Mesothelial cell of epicardium (in vitro differentiated cells): Measurements from ENCODE around the gene EPOP. TPM values are rescaled to one million over a fixed set of nuclear protein-coding genes. Genes with fewer than 3 reads are reported as not detected.
"Not testable (repeated sequence)": the region's sequence is repeated elsewhere in the genome, so short reads cannot be mapped to it uniquely, and the experiment has no call there.

ENCODE experiments used
- DNase-seq, 2 experiments: peaks; one replicate each; pipeline ENCODE4 v3.0.0; 2021; ENCODE audit warnings: low spot score in 2 of 2; ENCODE audit not compliant: unreplicated experiment in 2 of 2
- H3K27ac Mint-ChIP-seq: 2 replicates; pipeline ENCODE4 v1.8.0; 2021; ENCODE audit warnings: mixed read lengths
- H3K27me3 Mint-ChIP-seq: 2 replicates; pipeline ENCODE4 v1.8.0; 2021; ENCODE audit warnings: low read depth, mixed read lengths
- H3K36me3 Mint-ChIP-seq: 2 replicates; pipeline ENCODE4 v1.8.0; 2021; ENCODE audit warnings: mixed read lengths
- H3K4me1 Mint-ChIP-seq: 2 replicates; pipeline ENCODE4 v1.8.0; 2021; ENCODE audit warnings: mixed read lengths
- H3K4me3 Mint-ChIP-seq: 2 replicates; pipeline ENCODE4 v1.8.0; 2021; ENCODE audit warnings: mild to moderate bottlenecking, moderate library complexity, mixed read lengths
- H3K9me3 Mint-ChIP-seq: 2 replicates; pipeline ENCODE4 v1.8.0; 2021; ENCODE audit warnings: mixed read lengths
- total RNA-seq: library from RNA; stranded (reverse); gene quantifications from 3 replicates; pipeline ENCODE4 v1.2.1, GENCODE V29; 2021
- TF ChIP-seq, protein P1 (sequence below): fragments of 200-600 bp; sonication (generic); IDR thresholded peaks from one replicate; pipeline ENCODE4 v1.5.0; 2021; ENCODE audit warnings: antibody characterized with exemption; ENCODE audit not compliant: unreplicated experiment

EPOP gene
- total RNA-seq, 1 donor from 2014 or later, result 3.7 TPM

DNA sequence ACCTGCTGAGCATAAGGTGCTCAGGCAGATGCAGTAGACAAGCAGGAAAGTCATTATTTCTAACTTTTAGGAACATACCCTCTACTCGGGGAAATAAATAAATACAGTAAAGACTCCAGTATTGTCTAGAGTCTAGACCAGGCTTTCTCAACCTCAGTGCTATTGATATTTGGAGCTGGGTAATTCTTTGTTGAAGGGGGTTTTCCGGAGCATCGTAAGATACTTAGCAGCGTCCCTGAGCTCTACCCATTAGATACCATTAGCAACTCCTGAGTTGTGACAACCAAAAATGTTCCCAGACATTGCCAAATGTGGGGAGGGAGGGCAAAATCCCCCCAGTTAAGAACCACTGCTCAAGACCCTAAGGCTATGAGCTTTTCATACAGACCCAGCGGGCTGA is 21.1 kb downstream of the EPOP start:
- H3K27me3 Mint-ChIP-seq, result peaks cover 21% of the 10 kb centered on the region
- H3K36me3 Mint-ChIP-seq, result no peaks in the 10 kb centered on the region
- H3K4me3 Mint-ChIP-seq, result no peak overlapping the region
- H3K4me1 Mint-ChIP-seq, result peaks cover 12% of the 10 kb centered on the region
- TF ChIP-seq, protein P1, sequence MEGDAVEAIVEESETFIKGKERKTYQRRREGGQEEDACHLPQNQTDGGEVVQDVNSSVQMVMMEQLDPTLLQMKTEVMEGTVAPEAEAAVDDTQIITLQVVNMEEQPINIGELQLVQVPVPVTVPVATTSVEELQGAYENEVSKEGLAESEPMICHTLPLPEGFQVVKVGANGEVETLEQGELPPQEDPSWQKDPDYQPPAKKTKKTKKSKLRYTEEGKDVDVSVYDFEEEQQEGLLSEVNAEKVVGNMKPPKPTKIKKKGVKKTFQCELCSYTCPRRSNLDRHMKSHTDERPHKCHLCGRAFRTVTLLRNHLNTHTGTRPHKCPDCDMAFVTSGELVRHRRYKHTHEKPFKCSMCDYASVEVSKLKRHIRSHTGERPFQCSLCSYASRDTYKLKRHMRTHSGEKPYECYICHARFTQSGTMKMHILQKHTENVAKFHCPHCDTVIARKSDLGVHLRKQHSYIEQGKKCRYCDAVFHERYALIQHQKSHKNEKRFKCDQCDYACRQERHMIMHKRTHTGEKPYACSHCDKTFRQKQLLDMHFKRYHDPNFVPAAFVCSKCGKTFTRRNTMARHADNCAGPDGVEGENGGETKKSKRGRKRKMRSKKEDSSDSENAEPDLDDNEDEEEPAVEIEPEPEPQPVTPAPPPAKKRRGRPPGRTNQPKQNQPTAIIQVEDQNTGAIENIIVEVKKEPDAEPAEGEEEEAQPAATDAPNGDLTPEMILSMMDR, result no peak
- H3K27ac Mint-ChIP-seq, result no peak overlapping the region
- H3K9me3 Mint-ChIP-seq, result no peaks in the 10 kb centered on the region
- no peak for DNase-seq

DNA sequence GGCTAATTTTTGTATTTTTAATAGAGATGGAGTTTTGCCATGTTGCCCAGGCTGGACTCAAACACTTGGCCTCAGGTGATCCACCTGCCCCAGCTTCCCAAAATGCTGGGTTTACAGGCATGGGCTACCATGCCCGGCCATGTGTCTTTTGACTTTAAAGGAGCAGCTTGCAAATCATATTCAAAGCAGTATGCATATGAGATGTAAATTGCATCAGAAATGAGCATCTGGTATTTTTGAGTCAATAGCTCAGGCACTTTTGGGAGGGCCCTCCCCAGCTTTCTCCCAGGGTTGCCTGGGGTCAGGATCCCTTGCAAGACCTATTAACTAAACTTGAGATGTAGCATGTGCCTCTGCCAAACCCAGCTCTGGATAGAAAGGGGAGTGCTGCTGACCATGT is 21.5 kb downstream of the EPOP start:
- Mint-ChIP-seq H3K36me3 (no peaks in the 10 kb centered on the region), H3K27me3 (peaks cover 19% of the 10 kb centered on the region), H3K9me3 (no peaks in the 10 kb centered on the region), H3K27ac (no peak overlapping the region), H3K4me3 (no peak overlapping the region), H3K4me1 (peaks cover 10% of the 10 kb centered on the region)
- no peak for DNase-seq
- TF ChIP-seq, protein P1, result no peak

DNA sequence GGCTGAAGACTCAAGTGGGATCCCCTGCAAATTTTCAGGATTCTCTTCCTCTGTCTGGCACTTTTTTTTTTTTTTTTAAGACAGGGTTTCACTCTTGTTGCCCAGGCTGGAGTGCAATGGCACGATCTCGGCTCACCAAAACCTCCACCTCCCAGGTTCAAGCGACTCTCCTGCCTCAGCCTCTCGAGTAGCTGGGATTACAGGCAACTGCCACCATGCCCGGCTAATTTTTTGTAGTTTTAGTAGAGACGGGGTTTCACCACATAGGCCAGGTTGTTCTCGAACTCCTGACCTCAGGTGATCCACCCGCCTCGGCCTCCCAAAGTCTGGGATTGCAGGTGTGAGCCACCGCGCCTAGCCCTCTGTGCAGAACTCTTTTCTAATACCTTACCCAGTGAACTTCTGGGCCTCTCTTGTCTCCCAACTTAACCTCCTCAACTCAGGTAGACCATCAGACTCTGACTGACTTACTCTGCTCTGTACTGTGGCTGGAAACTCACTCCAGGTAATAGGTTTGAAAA is 24.0 kb downstream of the EPOP start:
- not testable (repeated sequence) for H3K4me1 Mint-ChIP-seq, H3K9me3 Mint-ChIP-seq, H3K36me3 Mint-ChIP-seq, DNase-seq, H3K4me3 Mint-ChIP-seq, H3K27ac Mint-ChIP-seq
- H3K27me3 Mint-ChIP-seq, result peaks cover 21% of the 10 kb centered on the region

DNA sequence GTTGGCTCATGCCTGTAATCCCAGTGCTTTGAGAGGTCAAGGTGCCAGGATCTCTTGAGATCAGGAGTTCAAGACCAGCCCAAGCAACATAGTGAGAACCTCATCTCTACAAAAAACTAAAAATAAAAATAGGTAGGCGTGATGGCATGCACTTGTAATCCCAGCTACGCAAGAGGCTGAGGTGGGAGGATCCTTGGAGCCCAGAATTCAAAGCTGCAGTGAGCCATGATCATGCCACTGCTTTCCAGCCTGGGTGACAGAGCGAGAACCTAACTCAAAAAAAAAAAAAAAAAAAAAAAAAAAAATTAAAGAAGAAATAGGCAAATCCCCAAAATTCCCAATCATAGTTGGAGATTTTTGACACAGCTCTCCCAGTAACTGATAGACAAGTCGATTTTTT is 36.8 kb downstream of the EPOP start:
- Mint-ChIP-seq H3K4me3 (no peak overlapping the region), H3K9me3 (no peaks in the 10 kb centered on the region), H3K27ac (no peak overlapping the region), H3K4me1 (peaks cover 1% of the 10 kb centered on the region), H3K27me3 (no peaks in the 10 kb centered on the region), H3K36me3 (no peaks in the 10 kb centered on the region)
- TF ChIP-seq, protein P1, result no peak
- DNase-seq, result no peak

DNA sequence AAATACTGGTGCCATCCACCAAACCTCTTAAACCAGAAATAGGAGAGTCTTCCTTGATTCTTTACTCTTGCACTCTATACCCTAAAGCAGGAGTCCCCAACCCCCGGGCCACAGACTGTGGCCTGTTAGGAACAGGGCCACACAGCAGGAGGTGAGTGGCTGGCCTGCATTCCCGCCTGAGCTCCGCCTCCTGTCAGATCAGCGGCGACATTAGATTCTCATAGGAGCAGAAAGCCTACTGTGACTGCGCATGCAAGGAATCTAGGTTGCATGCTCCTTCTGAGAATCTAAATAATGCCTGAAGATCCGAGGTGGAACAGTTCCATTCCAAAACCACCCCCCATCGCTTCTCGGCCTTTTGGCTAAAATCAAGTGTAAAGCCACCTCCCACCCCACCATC is 38.7 kb downstream of the EPOP start:
- TF ChIP-seq, protein P1, result no peak
- no peaks in the 10 kb centered on the region for H3K9me3 Mint-ChIP-seq
- H3K4me3 Mint-ChIP-seq, result no peak overlapping the region
- peaks cover 1% of the 10 kb centered on the region for H3K4me1 Mint-ChIP-seq
- no peak overlapping the region for H3K27ac Mint-ChIP-seq
- no peak for DNase-seq
- H3K27me3 Mint-ChIP-seq, result no peaks in the 10 kb centered on the region
- no peaks in the 10 kb centered on the region for H3K36me3 Mint-ChIP-seq

DNA sequence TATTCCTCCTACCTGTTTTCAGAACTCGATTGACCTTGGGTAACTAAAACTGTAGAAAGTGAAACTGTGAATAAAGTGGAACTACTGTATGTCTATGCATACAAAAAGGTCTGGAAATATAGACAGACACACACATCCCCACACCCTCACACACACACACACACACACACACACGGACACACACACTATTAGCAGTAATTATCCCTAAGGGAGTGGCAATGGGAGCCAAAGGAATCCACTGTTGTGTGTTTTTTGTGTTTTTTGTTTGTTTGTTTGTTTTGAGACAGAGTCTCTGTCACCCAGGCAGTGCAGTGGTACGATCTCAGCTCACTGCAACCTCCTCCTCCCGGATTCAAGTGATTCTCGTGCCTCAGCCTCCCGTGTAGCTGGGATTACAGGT is 42.4 kb downstream of the EPOP start:
- no peaks in the 10 kb centered on the region for H3K36me3 Mint-ChIP-seq
- no peaks in the 10 kb centered on the region for H3K27me3 Mint-ChIP-seq
- no peak overlapping the region for H3K27ac Mint-ChIP-seq
- H3K9me3 Mint-ChIP-seq, result no peaks in the 10 kb centered on the region
- H3K4me3 Mint-ChIP-seq, result no peak overlapping the region
- DNase-seq, result no peak
- H3K4me1 Mint-ChIP-seq, result peaks cover 1% of the 10 kb centered on the region
- TF ChIP-seq, protein P1, result no peak
